HepG2 (cell line): ENCODE data around the gene CAMTA1. TPM values are rescaled to one million over a fixed set of nuclear protein-coding genes. Genes with fewer than 3 reads are reported as not detected.

ENCODE experiments used
- AHR ChIP-seq: IDR thresholded peaks from 2 replicates; pipeline ENCODE4 v1.6.1; 2018; ENCODE audit warnings: missing genetic modification reagents, missing compliant biosample characterization
- DPF2 ChIP-seq: sonication (generic); formaldehyde crosslinking; IDR thresholded peaks from 2 replicates; pipeline ENCODE4 v1.4.0; 2020; ENCODE audit warnings: mild to moderate bottlenecking, low read depth, missing genetic modification reagents, borderline replicate concordance
- ESRRA ChIP-seq: sonication (generic); formaldehyde crosslinking; IDR thresholded peaks from 2 replicates; pipeline ENCODE4 v1.5.1; 2020; ENCODE audit warnings: mild to moderate bottlenecking, low read depth, missing genetic modification reagents
- FOXJ3 ChIP-seq: sonication (generic); formaldehyde crosslinking; IDR thresholded peaks from 2 replicates; pipeline ENCODE4 v1.4.0; 2020; ENCODE audit warnings: missing genetic modification reagents, mild to moderate bottlenecking, borderline replicate concordance
- IRX3 ChIP-seq: sonication (generic); formaldehyde crosslinking; IDR thresholded peaks from 2 replicates; pipeline ENCODE4 v1.8.1; 2023; ENCODE audit warnings: mild to moderate bottlenecking, low read depth, missing genetic modification reagents, borderline replicate concordance
- KDM5B ChIP-seq: sonication (generic); formaldehyde crosslinking; IDR thresholded peaks from 2 replicates; pipeline ENCODE4 v1.4.0; 2020; ENCODE audit warnings: missing genetic modification reagents, mild to moderate bottlenecking, borderline replicate concordance
- NCOA1 ChIP-seq: sonication (generic); formaldehyde crosslinking; IDR thresholded peaks from 2 replicates; pipeline ENCODE4 v1.9.0; 2021; ENCODE audit warnings: missing genetic modification reagents
- PTBP1 ChIP-seq: fragments of 200-400 bp; formaldehyde crosslinking; IDR thresholded peaks from 2 replicates; pipeline ENCODE4 v1.6.1; 2018; ENCODE audit warnings: low read length, low read depth; ENCODE audit not compliant: poor library complexity, severe bottlenecking
- SALL1 ChIP-seq: sonication (generic); formaldehyde crosslinking; IDR thresholded peaks from 2 replicates; pipeline ENCODE4 v1.8.0; 2022; ENCODE audit warnings: mild to moderate bottlenecking, missing genetic modification reagents
- U2AF1 ChIP-seq: fragments of 200-400 bp; formaldehyde crosslinking; optimal IDR thresholded peaks from 2 replicates; pipeline ENCODE3; 2017; ENCODE audit warnings: mild to moderate bottlenecking, low read depth, low read length
- ZBTB7A ChIP-seq: sonication (generic); formaldehyde crosslinking; IDR thresholded peaks from 2 replicates; pipeline ENCODE4 v1.8.0; 2022; ENCODE audit warnings: mild to moderate bottlenecking, missing genetic modification reagents
- ZFAT ChIP-seq: sonication (generic); formaldehyde crosslinking; conservative IDR thresholded peaks from 2 replicates; pipeline ENCODE4 v1.8.1; 2023; ENCODE audit warnings: missing genetic modification reagents, inconsistent platforms
- ZMAT3 ChIP-seq: sonication (generic); formaldehyde crosslinking; conservative IDR thresholded peaks from 2 replicates; pipeline ENCODE4 v1.7.0; 2021; ENCODE audit warnings: missing genetic modification reagents
- ZNF121 ChIP-seq: sonication (generic); formaldehyde crosslinking; IDR thresholded peaks from 2 replicates; pipeline ENCODE4 v1.5.0; 2020; ENCODE audit warnings: mild to moderate bottlenecking, missing genetic modification reagents
- ZNF329 ChIP-seq: sonication (generic); formaldehyde crosslinking; IDR thresholded peaks from 2 replicates; pipeline ENCODE4 v1.9.0; 2021; ENCODE audit warnings: low read depth, mild to moderate bottlenecking, missing genetic modification reagents
- ZNF354B ChIP-seq: sonication (generic); formaldehyde crosslinking; IDR thresholded peaks from 2 replicates; pipeline ENCODE4 v1.8.0; 2022; ENCODE audit warnings: mild to moderate bottlenecking, missing genetic modification reagents
- ZNF670 ChIP-seq: sonication (generic); formaldehyde crosslinking; IDR thresholded peaks from 2 replicates; pipeline ENCODE4 v1.8.0; 2022; ENCODE audit warnings: mild to moderate bottlenecking, missing genetic modification reagents, borderline replicate concordance
- ZNF879 ChIP-seq: sonication (generic); formaldehyde crosslinking; IDR thresholded peaks from 2 replicates; pipeline ENCODE4 v1.8.1; 2023; ENCODE audit warnings: missing genetic modification reagents
- ZSCAN25 ChIP-seq: sonication (generic); formaldehyde crosslinking; IDR thresholded peaks from 2 replicates; pipeline ENCODE4 v1.8.0; 2022; ENCODE audit warnings: mild to moderate bottlenecking, missing genetic modification reagents
- polyA plus RNA-seq, 8 experiments: library from polyadenylated mRNA; depleted of rRNA in 3 of 8; stranded (reverse) in 7 of 8; unstranded in 1 of 8; fragments of >200 nt; fragmentation: Illumina TruSeq in 4 of 8; extraction: Trizol in 4 of 8; gene quantifications; 2 replicates each; pipeline versions ENCODE4 v1.2.1 to v1.2.3, GENCODE V29; 2011 to 2016; ENCODE audit warnings: low read depth in 4 of 8, missing spikeins in 1 of 8, mixed read lengths in 1 of 8; ENCODE audit not compliant: insufficient read depth in 1 of 8
- total RNA-seq, 5 experiments: library from RNA; depleted of rRNA; stranded (reverse); fragments of >200 nt; fragmentation: Illumina TruSeq; extraction: Trizol; gene quantifications; 2 replicates each; pipeline ENCODE4 v1.2.3, GENCODE V29; 2016; ENCODE audit warnings: low read depth in 1 of 5
- TF ChIP-seq, protein P1 (sequence below): sonication (generic); formaldehyde crosslinking; IDR thresholded peaks from 2 replicates; pipeline ENCODE4 v1.9.0; 2021; ENCODE audit warnings: missing genetic modification reagents, mild to moderate bottlenecking, borderline replicate concordance
- TF ChIP-seq, protein P2 (sequence below): sonication (generic); formaldehyde crosslinking; conservative IDR thresholded peaks from 2 replicates; pipeline ENCODE4 v1.4.0; 2020; ENCODE audit warnings: missing genetic modification reagents
- TF ChIP-seq, protein P3 (sequence below): sonication (generic); formaldehyde crosslinking; IDR thresholded peaks from 2 replicates; pipeline ENCODE4 v1.5.0; 2020; ENCODE audit warnings: mild to moderate bottlenecking, missing genetic modification reagents, borderline replicate concordance

Gene CAMTA1
- total and polyA plus RNA-seq, 2 of the 13 experiments (the other 11 are each of a cell fraction or from before 2014, with no cell fraction given): 25.0 to 36.4 TPM

DNA sequence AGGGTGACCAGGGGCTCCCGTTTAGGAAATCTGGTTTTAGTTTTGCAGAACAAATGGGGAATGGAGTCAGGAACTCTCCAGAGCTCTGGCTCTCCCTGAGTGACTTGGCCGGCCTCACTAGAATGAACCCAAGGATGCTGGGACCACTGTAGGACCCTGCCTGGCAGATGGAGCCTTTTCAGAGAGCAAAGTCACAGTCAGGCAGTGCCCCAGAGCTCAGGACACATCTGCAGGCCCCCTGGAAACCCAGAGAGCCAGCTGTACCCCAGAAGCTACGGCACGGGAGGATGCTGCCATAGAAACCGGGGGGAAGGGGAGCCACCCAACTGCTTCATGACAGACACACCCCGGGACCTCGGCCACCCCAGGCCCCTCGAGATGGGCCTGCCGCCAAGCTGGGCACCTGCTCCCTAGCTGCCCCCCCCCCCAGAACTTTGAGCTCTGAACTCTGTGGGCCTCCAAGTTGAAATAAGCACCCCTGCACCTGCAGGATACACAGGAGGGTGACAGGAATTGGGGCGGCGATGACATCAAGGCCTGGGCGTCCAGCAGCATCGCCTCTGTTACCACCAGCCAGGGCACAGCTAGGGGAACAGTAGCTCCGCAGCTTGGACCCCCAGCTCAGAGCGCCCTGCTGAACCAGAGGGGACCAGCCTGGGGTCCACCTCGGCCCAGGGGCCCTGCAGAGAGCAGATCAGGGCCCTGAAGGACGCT lies 894.1 kb downstream of the CAMTA1 start (continued):
- TF ChIP-seq, protein P1, sequence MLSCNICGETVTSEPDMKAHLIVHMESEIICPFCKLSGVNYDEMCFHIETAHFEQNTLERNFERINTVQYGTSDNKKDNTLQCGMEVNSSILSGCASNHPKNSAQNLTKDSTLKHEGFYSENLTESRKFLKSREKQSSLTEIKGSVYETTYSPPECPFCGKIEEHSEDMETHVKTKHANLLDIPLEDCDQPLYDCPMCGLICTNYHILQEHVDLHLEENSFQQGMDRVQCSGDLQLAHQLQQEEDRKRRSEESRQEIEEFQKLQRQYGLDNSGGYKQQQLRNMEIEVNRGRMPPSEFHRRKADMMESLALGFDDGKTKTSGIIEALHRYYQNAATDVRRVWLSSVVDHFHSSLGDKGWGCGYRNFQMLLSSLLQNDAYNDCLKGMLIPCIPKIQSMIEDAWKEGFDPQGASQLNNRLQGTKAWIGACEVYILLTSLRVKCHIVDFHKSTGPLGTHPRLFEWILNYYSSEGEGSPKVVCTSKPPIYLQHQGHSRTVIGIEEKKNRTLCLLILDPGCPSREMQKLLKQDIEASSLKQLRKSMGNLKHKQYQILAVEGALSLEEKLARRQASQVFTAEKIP (CRISPR knock-in tag): no peak
- no peak for TF ChIP-seq ZNF879 (CRISPR knock-in tag)
- 0 out of 2 replicates have a peak, but pooled peaks have one; percentile 34 for TF ChIP-seq ZNF354B
- TF ChIP-seq U2AF1: peak; percentile 22
- TF ChIP-seq ZSCAN25 (CRISPR knock-in tag): peak; percentile 80
- peak; percentile 14; the same call in 1 of the 2 replicates for TF ChIP-seq ESRRA
- TF ChIP-seq, protein P2, sequence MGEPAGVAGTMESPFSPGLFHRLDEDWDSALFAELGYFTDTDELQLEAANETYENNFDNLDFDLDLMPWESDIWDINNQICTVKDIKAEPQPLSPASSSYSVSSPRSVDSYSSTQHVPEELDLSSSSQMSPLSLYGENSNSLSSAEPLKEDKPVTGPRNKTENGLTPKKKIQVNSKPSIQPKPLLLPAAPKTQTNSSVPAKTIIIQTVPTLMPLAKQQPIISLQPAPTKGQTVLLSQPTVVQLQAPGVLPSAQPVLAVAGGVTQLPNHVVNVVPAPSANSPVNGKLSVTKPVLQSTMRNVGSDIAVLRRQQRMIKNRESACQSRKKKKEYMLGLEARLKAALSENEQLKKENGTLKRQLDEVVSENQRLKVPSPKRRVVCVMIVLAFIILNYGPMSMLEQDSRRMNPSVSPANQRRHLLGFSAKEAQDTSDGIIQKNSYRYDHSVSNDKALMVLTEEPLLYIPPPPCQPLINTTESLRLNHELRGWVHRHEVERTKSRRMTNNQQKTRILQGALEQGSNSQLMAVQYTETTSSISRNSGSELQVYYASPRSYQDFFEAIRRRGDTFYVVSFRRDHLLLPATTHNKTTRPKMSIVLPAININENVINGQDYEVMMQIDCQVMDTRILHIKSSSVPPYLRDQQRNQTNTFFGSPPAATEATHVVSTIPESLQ (CRISPR knock-in tag): no peak
- TF ChIP-seq ZFAT (CRISPR knock-in tag): no peak
- no peak for TF ChIP-seq ZNF121
- TF ChIP-seq IRX3 (CRISPR knock-in tag): peak; percentile 64; the same call in 1 of the 2 replicates
- TF ChIP-seq AHR: no peak
- TF ChIP-seq, protein P3, sequence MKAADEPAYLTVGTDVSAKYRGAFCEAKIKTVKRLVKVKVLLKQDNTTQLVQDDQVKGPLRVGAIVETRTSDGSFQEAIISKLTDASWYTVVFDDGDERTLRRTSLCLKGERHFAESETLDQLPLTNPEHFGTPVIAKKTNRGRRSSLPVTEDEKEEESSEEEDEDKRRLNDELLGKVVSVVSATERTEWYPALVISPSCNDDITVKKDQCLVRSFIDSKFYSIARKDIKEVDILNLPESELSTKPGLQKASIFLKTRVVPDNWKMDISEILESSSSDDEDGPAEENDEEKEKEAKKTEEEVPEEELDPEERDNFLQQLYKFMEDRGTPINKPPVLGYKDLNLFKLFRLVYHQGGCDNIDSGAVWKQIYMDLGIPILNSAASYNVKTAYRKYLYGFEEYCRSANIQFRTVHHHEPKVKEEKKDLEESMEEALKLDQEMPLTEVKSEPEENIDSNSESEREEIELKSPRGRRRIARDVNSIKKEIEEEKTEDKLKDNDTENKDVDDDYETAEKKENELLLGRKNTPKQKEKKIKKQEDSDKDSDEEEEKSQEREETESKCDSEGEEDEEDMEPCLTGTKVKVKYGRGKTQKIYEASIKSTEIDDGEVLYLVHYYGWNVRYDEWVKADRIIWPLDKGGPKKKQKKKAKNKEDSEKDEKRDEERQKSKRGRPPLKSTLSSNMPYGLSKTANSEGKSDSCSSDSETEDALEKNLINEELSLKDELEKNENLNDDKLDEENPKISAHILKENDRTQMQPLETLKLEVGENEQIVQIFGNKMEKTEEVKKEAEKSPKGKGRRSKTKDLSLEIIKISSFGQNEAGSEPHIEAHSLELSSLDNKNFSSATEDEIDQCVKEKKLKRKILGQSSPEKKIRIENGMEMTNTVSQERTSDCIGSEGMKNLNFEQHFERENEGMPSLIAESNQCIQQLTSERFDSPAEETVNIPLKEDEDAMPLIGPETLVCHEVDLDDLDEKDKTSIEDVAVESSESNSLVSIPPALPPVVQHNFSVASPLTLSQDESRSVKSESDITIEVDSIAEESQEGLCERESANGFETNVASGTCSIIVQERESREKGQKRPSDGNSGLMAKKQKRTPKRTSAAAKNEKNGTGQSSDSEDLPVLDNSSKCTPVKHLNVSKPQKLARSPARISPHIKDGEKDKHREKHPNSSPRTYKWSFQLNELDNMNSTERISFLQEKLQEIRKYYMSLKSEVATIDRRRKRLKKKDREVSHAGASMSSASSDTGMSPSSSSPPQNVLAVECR (CRISPR knock-in tag): 0 out of 2 replicates have a peak, but pooled peaks have one; percentile 4
- TF ChIP-seq NCOA1 (CRISPR knock-in tag): peak; percentile 64; the same call in 1 of the 2 replicates
- TF ChIP-seq KDM5B (CRISPR knock-in tag): 0 out of 2 replicates have a peak, but pooled peaks have one; percentile 12
- 0 out of 2 replicates have a peak, but pooled peaks have one; percentile 9 for TF ChIP-seq FOXJ3 (CRISPR knock-in tag)
- TF ChIP-seq ZNF670 (CRISPR knock-in tag): 0 out of 2 replicates have a peak, but pooled peaks have one; percentile 25
- TF ChIP-seq ZNF329 (CRISPR knock-in tag): peak; percentile 2; the same call in 1 of the 2 replicates
- 0 out of 2 replicates have a peak, but pooled peaks have one; percentile 30 for TF ChIP-seq DPF2 (CRISPR knock-in tag)
- peak; percentile 1; the same call in 1 of the 2 replicates for TF ChIP-seq SALL1 (CRISPR knock-in tag)
- peak; percentile 8; the same call in 1 of the 2 replicates for TF ChIP-seq ZBTB7A
- TF ChIP-seq ZMAT3 (CRISPR knock-in tag): no peak
- no peak for TF ChIP-seq PTBP1
